Mesendoderm (in vitro differentiated cells): Measurements from ENCODE around the gene RPS6KA2.
A peak's percentile ranks its signal among the peaks of the same experiment; 100 is the strongest.

Experiments used
- DNase-seq: peaks from one replicate; pipeline ENCODE4 v3.0.0; 2013
- H2AK5ac ChIP-seq: 2 replicates; pipeline ENCODE4 v1.6.1; 2013; ENCODE audit warnings: low read length, inconsistent platforms
- H2BK120ac ChIP-seq: 2 replicates; pipeline ENCODE4 v1.6.1; 2013; ENCODE audit warnings: low read depth, mild to moderate bottlenecking, low read length, moderate library complexity, mixed read lengths
- H2BK15ac ChIP-seq: replicated peaks from 2 replicates; pipeline ENCODE4 v1.6.1; 2013; ENCODE audit warnings: low read depth, mild to moderate bottlenecking, moderate library complexity
- H2BK5ac ChIP-seq: 2 replicates; pipeline ENCODE4 v1.6.1; 2013; ENCODE audit warnings: low read length, inconsistent platforms
- H3K18ac ChIP-seq: 2 replicates; pipeline ENCODE4 v1.6.1; 2013; ENCODE audit warnings: mild to moderate bottlenecking, low read length, mixed read lengths
- H3K23ac ChIP-seq: one replicate; pipeline ENCODE4 v1.6.1; 2013; ENCODE audit warnings: low read length
- H3K27ac ChIP-seq: 2 replicates; pipeline ENCODE4 v1.5.1; 2013; ENCODE audit warnings: low read depth, mild to moderate bottlenecking, inconsistent platforms, low read length, moderate library complexity
- H3K27me3 ChIP-seq: 2 replicates; pipeline ENCODE4 v1.6.1; 2013; ENCODE audit warnings: low read length, control low read depth, mild to moderate bottlenecking, inconsistent platforms; ENCODE audit not compliant: insufficient read depth, poor library complexity
- H3K36me3 ChIP-seq: 2 replicates; pipeline ENCODE4 v1.6.1; 2013; ENCODE audit warnings: low read length, inconsistent platforms; ENCODE audit not compliant: control insufficient read depth, insufficient read depth
- H3K4ac ChIP-seq: one replicate; pipeline ENCODE4 v1.6.1; 2013; ENCODE audit warnings: low read depth, mild to moderate bottlenecking, low read length, moderate library complexity
- H3K4me1 ChIP-seq: 2 replicates; pipeline ENCODE4 v1.6.1; 2013; ENCODE audit warnings: low read depth, low read length, inconsistent platforms; ENCODE audit not compliant: control insufficient read depth
- H3K4me2 ChIP-seq: 2 replicates; pipeline ENCODE4 v1.6.1; 2013; ENCODE audit warnings: low read length
- H3K4me3 ChIP-seq: 2 replicates; pipeline ENCODE4 v1.5.1; 2013; ENCODE audit warnings: mild to moderate bottlenecking, low read length
- H3K56ac ChIP-seq: one replicate; pipeline ENCODE4 v1.6.1; 2013; ENCODE audit warnings: low read length
- H3K79me1 ChIP-seq: 2 replicates; pipeline ENCODE4 v1.6.1; 2013; ENCODE audit warnings: low read length, inconsistent platforms
- H3K79me2 ChIP-seq: 2 replicates; pipeline ENCODE4 v1.6.1; 2013; ENCODE audit warnings: mild to moderate bottlenecking, low read length; ENCODE audit not compliant: control insufficient read depth, insufficient read depth
- H3K9ac ChIP-seq: 2 replicates; pipeline ENCODE4 v1.6.1; 2013; ENCODE audit warnings: low read length, inconsistent platforms
- H4K5ac ChIP-seq: one replicate; pipeline ENCODE4 v1.6.1; 2013; ENCODE audit warnings: low read length
- H4K8ac ChIP-seq: one replicate; pipeline ENCODE4 v1.6.1; 2013; ENCODE audit warnings: low read depth, mild to moderate bottlenecking, control low read depth, low read length, moderate library complexity
- WGBS: extraction: QIAGEN DNeasy Blood & Tissue Kit; methylation state at CpG from one replicate; pipeline ENCODE4 v1.1.7; 2013; ENCODE audit warnings: low lambda C conversion rate, missing lambda C conversion rate; ENCODE audit not compliant: insufficient coverage; ENCODE audit errors: extremely low coverage; 5-methylcytosine and 5-hydroxymethylcytosine counted together

Gene RPS6KA2

GRCh38 chr6:166608774-166609173 is 18.3 kb downstream of the RPS6KA2 start:
- DNase-seq = no peak
- Histone ChIP-seq H3K36me3 (no peaks in the 10 kb centered on the region), H3K4me2 (no peak overlapping the region), H4K8ac (no peak overlapping the region), H2BK5ac (no peak overlapping the region), H3K4me3 (no peak overlapping the region), H3K18ac (no peak overlapping the region), H3K79me2 (no peaks in the 10 kb centered on the region), H2AK5ac (no peak overlapping the region), H3K9ac (no peak overlapping the region), H4K5ac (no peak overlapping the region), H3K27ac (no peak overlapping the region), H3K27me3 (no peaks in the 10 kb centered on the region), H3K4me1 (peaks cover 3% of the 10 kb centered on the region), H3K4ac (no peak overlapping the region), H2BK15ac (no peak overlapping the region), H3K56ac (no peak overlapping the region), H2BK120ac (no peak overlapping the region), H3K79me1 (no peaks in the 10 kb centered on the region), H3K23ac (no peak overlapping the region)
- WGBS = no CpG with 5 or more reads among the region's 4 CpGs

GRCh38 chr6:166605752-166606151 is 21.3 kb downstream of the RPS6KA2 start:
- Histone ChIP-seq H3K23ac (no peak overlapping the region), H3K4ac (no peak overlapping the region), H2BK120ac (no peak overlapping the region), H3K79me2 (no peaks in the 10 kb centered on the region), H3K36me3 (no peaks in the 10 kb centered on the region), H4K5ac (no peak overlapping the region), H2BK15ac (no peak overlapping the region), H3K4me2 (no peak overlapping the region), H3K79me1 (peaks cover 2% of the 10 kb centered on the region), H3K9ac (no peak overlapping the region), H2BK5ac (no peak overlapping the region), H3K56ac (no peak overlapping the region), H2AK5ac (no peak overlapping the region), H3K18ac (no peak overlapping the region), H4K8ac (no peak overlapping the region), H3K27ac (no peak overlapping the region), H3K27me3 (no peaks in the 10 kb centered on the region), H3K4me1 (peaks cover 3% of the 10 kb centered on the region), H3K4me3 (no peak overlapping the region)
- no CpG with 5 or more reads among the region's 6 CpGs for WGBS
- DNase-seq = no peak

- Histone ChIP-seq H3K4me3 (no peak overlapping the region), H2BK15ac (no peak overlapping the region), H4K5ac (no peak overlapping the region), H3K9ac (no peak overlapping the region), H3K4me2 (no peak overlapping the region), H3K79me1 (peaks cover 2% of the 10 kb centered on the region), H3K4me1 (peaks cover under 1% of the 10 kb centered on the region), H3K36me3 (no peaks in the 10 kb centered on the region), H3K56ac (no peak overlapping the region), H4K8ac (no peak overlapping the region), H2BK120ac (no peak overlapping the region), H3K23ac (no peak overlapping the region), H2AK5ac (no peak overlapping the region), H3K79me2 (no peaks in the 10 kb centered on the region), H3K27me3 (no peaks in the 10 kb centered on the region), H3K18ac (no peak overlapping the region), H3K4ac (no peak overlapping the region), H2BK5ac (no peak overlapping the region), H3K27ac (no peak overlapping the region)
- peak; percentile 49 for DNase-seq
- WGBS = no CpG with 5 or more reads among the region's 6 CpGs
These were observed 22.1 kb downstream of the RPS6KA2 start for GRCh38 chr6:166604911-166605310.

- Histone ChIP-seq H3K4me3 (no peak overlapping the region), H2BK5ac (no peak overlapping the region), H3K4me1 (no peaks in the 10 kb centered on the region), H3K36me3 (no peaks in the 10 kb centered on the region), H3K4ac (no peak overlapping the region), H3K56ac (no peak overlapping the region), H3K27ac (no peak overlapping the region), H3K23ac (no peak overlapping the region), H4K8ac (no peak overlapping the region), H2BK15ac (no peak overlapping the region), H3K18ac (no peak overlapping the region), H3K4me2 (no peak overlapping the region), H3K27me3 (no peaks in the 10 kb centered on the region), H2AK5ac (no peak overlapping the region), H3K79me2 (no peaks in the 10 kb centered on the region), H3K79me1 (peaks cover 2% of the 10 kb centered on the region), H2BK120ac (no peak overlapping the region), H4K5ac (no peak overlapping the region), H3K9ac (no peak overlapping the region)
- DNase-seq = no peak
- WGBS = no CpG with 5 or more reads among the region's 9 CpGs
These were observed 22.7 kb downstream of the RPS6KA2 start for GRCh38 chr6:166604328-166604727.

GRCh38 chr6:166603043-166603690 is 23.9 kb downstream of the RPS6KA2 start:
- Histone ChIP-seq H3K79me1 (peaks cover 2% of the 10 kb centered on the region), H3K4me2 (no peak overlapping the region), H3K27me3 (no peaks in the 10 kb centered on the region), H3K27ac (no peak overlapping the region), H3K4ac (no peak overlapping the region), H3K9ac (no peak overlapping the region), H2BK120ac (no peak overlapping the region), H3K4me3 (no peak overlapping the region), H4K8ac (no peak overlapping the region), H2BK15ac (no peak overlapping the region), H3K4me1 (no peaks in the 10 kb centered on the region), H3K56ac (no peak overlapping the region), H3K36me3 (no peaks in the 10 kb centered on the region), H3K79me2 (no peaks in the 10 kb centered on the region), H2BK5ac (no peak overlapping the region), H3K23ac (no peak overlapping the region), H4K5ac (no peak overlapping the region), H3K18ac (no peak overlapping the region), H2AK5ac (no peak overlapping the region)
- DNase-seq = no peak
- WGBS = no CpG with 5 or more reads among the region's 14 CpGs

- no peak overlapping the region for H2AK5ac ChIP-seq
- H3K56ac ChIP-seq = no peak overlapping the region
- no peak overlapping the region for H2BK15ac ChIP-seq
- no peak overlapping the region for H3K9ac ChIP-seq
- no peaks in the 10 kb centered on the region for H3K4me1 ChIP-seq
- peaks cover 2% of the 10 kb centered on the region for H3K79me1 ChIP-seq
- H4K8ac ChIP-seq = no peak overlapping the region
- H3K4me2 ChIP-seq = no peak overlapping the region
- H3K27ac ChIP-seq = no peak overlapping the region
- no peaks in the 10 kb centered on the region for H3K36me3 ChIP-seq
- WGBS = no CpG with 5 or more reads among the region's 10 CpGs
- H3K79me2 ChIP-seq = no peaks in the 10 kb centered on the region
- no peak overlapping the region for H3K4ac ChIP-seq
- no peak overlapping the region for H3K18ac ChIP-seq
- H3K27me3 ChIP-seq = no peaks in the 10 kb centered on the region
- H3K4me3 ChIP-seq = no peak overlapping the region
- H2BK5ac ChIP-seq = no peak overlapping the region
- H4K5ac ChIP-seq = no peak overlapping the region
- H2BK120ac ChIP-seq = no peak overlapping the region
- H3K23ac ChIP-seq = no peak overlapping the region
- no peak for DNase-seq
These were observed 25.1 kb downstream of the RPS6KA2 start for GRCh38 chr6:166601956-166602355.
